GM21367 (cell line): ENCODE measurements around the gene TM9SF1.
A peak's percentile ranks its signal among the peaks of the same experiment; 100 is the strongest.

Experiments used
- ATAC-seq: cut with Tn5 transposase; IDR thresholded peaks from one replicate; pipeline ENCODE4 v1.9.1; 2021; ENCODE audit not compliant: unreplicated experiment

Gene TM9SF1

GRCh38 chr14:24197056-24197450, 1.8 kb upstream of the TM9SF1 start:
- ATAC-seq = no peak

GRCh38 chr14:24196071-24197055, 1.1 kb upstream of the TM9SF1 start:
- ATAC-seq = no peak

- ATAC-seq = no peak
These were observed 412 bp downstream of the TM9SF1 start for GRCh38 chr14:24194873-24195185.

- ATAC-seq = no peak
These were observed 912 bp downstream of the TM9SF1 start for GRCh38 chr14:24194186-24194872.

GRCh38 chr14:24192933-24193332, 2.3 kb downstream of the TM9SF1 start:
- no peak for ATAC-seq

GRCh38 chr14:24190416-24190815, 4.8 kb downstream of the TM9SF1 start:
- ATAC-seq = no peak

- no peak for ATAC-seq
These were observed 5.8 kb downstream of the TM9SF1 start for GRCh38 chr14:24189460-24189859.

- no peak for ATAC-seq
These were observed 6.2 kb downstream of the TM9SF1 start for GRCh38 chr14:24189059-24189375.

GRCh38 chr14:24188251-24189058, 6.8 kb downstream of the TM9SF1 start, which contains the start of gene IPO4:
Gene IPO4 (minus strand): TSS chr14:24188816. CDS start chr14:24188787, 29 bp downstream.
- ATAC-seq = peak; percentile 84

GRCh38 chr14:24187539-24187915, 7.7 kb downstream of the TM9SF1 start:
- ATAC-seq = no peak

GRCh38 chr14:24186831-24187538, 8.3 kb downstream of the TM9SF1 start:
- ATAC-seq = no peak

- no peak for ATAC-seq
These were observed 9.5 kb downstream of the TM9SF1 start for GRCh38 chr14:24185741-24186140.

GRCh38 chr14:24185026-24185425, 10.2 kb downstream of the TM9SF1 start:
- no peak for ATAC-seq

- no peak for ATAC-seq
These were observed 10.9 kb downstream of the TM9SF1 start for GRCh38 chr14:24184104-24184970.

GRCh38 chr14:24183014-24183481, 12.2 kb downstream of the TM9SF1 start:
- ATAC-seq = no peak

GRCh38 chr14:24182110-24182882, 12.9 kb downstream of the TM9SF1 start:
- no peak for ATAC-seq

GRCh38 chr14:24181371-24182077, 13.7 kb downstream of the TM9SF1 start:
- ATAC-seq = no peak
